ENCODE measurements around the gene MPDZ.

DNA sequence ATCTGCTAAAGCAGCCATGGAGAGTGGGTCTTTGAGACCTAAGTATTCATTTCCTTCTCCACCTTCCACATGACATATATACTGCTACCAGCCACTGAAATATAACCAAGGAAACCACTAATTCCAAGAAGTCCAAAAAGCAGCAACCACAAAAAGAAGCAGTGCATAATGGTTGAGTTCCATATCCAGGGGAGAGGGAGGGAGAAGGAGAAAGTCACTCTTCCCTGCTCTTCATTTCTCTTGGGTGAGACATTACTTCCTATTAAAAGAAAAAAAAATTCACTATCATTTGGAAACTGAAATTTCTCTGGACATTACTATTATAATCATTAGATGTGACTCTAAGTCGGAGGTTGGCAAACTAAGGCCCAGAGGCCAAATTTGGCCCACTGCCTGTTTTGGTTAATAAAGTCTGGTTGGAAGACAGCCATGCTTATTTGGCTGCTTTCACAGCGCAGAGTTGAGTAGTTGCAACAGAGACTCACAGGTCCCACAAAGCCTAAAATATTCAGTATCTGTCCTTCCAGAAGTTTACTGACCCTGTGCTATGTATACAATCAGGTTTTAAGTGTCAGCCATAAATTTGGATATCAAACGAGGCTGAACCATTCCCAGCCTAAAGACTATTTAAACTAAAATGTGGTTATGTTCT, 168.6 kb downstream of the MPDZ start:
- TF ChIP-seq POLR2A (IDR thresholded peaks at IDR 0.05; ENCODE audit: low read depth): no peak
- TF ChIP-seq, protein P1, sequence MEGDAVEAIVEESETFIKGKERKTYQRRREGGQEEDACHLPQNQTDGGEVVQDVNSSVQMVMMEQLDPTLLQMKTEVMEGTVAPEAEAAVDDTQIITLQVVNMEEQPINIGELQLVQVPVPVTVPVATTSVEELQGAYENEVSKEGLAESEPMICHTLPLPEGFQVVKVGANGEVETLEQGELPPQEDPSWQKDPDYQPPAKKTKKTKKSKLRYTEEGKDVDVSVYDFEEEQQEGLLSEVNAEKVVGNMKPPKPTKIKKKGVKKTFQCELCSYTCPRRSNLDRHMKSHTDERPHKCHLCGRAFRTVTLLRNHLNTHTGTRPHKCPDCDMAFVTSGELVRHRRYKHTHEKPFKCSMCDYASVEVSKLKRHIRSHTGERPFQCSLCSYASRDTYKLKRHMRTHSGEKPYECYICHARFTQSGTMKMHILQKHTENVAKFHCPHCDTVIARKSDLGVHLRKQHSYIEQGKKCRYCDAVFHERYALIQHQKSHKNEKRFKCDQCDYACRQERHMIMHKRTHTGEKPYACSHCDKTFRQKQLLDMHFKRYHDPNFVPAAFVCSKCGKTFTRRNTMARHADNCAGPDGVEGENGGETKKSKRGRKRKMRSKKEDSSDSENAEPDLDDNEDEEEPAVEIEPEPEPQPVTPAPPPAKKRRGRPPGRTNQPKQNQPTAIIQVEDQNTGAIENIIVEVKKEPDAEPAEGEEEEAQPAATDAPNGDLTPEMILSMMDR (IDR thresholded peaks at IDR 0.05): no peak

Measured in esophagus muscularis mucosa (tissue), 3 donors.